Right lung (tissue), 5 donors: Measurements from ENCODE around the gene NFYA. TPM values are rescaled to one million over a fixed set of nuclear protein-coding genes. Genes with fewer than 3 reads are reported as not detected.
"Not testable (repeated sequence)": the region's sequence is repeated elsewhere in the genome, so short reads cannot be mapped to it uniquely, and the experiment has no call there.

Experiments used
- DNase-seq, 2 donors: peaks; one replicate each; pipeline ENCODE4 v3.0.0-alpha.2; 2013
- polyA plus RNA-seq, 5 donors: library from polyadenylated mRNA; unstranded; fragments of 120-200 nt; gene quantifications; one replicate each; pipeline versions ENCODE4 v1.2.1 to v1.2.3, GENCODE V29; 2013; ENCODE audit warnings: inconsistent platforms in 1 of 5, low replicate concordance in 1 of 5; ENCODE audit not compliant: insufficient read length in 5 of 5, insufficient read depth in 1 of 5

NFYA gene
- polyA plus RNA-seq, 5 donors: 44.0 to 65.2 (median 52.6) TPM

DNA sequence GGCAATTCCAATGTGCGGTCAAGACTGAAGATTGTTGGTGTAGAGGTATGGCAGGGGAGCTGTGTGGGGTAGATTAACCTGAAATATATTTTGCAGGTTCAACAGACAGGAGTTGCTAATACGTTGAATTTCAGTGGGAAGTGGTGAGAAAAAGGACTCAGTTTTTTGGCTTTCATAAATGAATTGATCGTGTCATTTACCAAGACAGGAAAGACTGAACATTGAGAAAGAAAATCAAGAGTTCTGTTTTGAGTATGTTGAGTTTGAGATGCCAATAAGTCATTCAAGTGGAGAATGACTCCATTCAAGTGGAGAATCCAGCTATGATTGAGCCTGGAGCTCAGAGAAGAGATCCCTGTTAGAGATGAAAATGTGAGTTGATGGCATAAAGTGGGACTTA is 31.1 kb downstream of the NFYA start:
- DNase-seq: no peak

GRCh38 chr6:41111017-41111416 is 38.2 kb downstream of the NFYA start:
- DNase-seq: no peak

- not testable (repeated sequence) for DNase-seq
Measured at GRCh38 chr6:41115027-41115426, 42.3 kb downstream of the NFYA start.

DNA sequence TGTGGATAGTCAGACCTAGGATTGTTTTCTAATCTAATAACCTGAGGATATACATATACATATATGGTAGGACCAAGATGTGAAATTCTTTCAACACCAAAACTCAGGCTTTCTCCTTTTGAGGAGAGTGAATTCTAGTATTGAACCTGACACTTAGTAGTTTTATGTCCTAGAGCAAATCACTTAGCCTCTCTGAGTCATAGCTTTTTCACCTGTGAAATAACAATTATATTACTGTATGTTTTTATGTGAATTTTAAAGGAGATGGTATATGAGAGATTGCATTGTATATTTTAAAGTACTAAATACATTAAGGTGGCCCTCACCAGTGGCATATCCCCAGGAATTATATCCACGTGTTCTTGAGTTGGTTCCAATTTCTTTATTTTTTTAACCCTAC is 46.7 kb downstream of the NFYA start:
- no peak for DNase-seq

- no peak for DNase-seq
Measured at GRCh38 chr6:41120058-41120457, 47.3 kb downstream of the NFYA start.

DNA sequence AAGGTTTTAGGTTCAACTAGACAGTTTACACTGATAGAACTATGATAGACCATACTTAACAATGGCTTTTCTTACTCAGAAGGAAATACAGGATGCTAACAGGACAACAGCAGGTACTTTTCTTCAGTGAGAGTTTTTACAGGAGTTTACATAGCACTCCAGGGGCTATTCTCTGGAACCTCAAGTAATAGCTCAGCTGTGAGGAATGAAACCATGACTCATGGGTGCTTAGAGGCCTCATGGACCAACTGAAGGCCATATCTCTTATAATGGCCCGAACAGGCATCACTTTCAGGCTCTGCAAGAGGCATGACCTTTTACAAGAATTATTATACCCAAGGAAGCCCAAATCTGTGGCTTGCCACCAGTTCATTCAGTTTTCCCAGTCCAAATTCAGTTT is 49.6 kb downstream of the NFYA start:
- DNase-seq: no peak

DNA sequence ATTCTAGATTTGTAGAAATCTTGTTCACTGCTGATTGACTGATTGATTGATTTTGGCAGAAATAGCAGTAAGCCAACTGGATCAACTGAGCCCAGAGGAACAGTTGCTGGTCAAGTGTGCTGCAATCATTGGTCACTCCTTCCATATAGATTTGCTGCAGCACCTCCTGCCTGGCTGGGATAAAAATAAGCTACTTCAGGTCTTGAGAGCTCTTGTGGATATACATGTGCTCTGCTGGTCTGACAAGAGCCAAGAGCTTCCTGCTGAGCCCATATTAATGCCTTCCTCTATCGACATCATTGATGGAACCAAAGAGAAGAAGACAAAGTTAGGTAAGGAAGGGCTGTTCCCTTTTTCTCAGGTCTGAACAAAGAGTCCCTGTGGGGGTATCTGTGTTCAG is 50.1 kb downstream of the NFYA start:
- no peak for DNase-seq

- no peak for DNase-seq
Measured at GRCh38 chr6:41125282-41125681, 52.5 kb downstream of the NFYA start.

DNA sequence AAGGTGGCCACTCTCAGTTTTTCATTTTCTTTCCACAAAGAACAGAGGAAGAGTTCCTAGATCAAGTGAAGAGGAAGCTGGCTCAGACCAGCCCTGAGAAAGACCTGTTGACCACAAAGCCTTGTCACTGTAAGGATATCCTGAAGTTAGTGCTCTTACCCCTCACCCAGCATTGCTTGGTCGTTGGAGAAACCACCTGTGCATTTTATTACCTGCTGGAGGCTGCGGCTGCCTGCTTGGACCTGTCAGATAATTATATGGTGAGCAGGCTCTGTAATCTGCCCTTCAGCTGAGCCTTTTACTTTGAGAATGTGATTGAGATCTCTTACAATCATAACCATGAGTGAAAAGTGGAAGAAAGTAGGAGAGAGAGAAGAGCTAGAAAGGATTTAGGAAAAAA is 59.5 kb downstream of the NFYA start:
- no peak for DNase-seq

DNA sequence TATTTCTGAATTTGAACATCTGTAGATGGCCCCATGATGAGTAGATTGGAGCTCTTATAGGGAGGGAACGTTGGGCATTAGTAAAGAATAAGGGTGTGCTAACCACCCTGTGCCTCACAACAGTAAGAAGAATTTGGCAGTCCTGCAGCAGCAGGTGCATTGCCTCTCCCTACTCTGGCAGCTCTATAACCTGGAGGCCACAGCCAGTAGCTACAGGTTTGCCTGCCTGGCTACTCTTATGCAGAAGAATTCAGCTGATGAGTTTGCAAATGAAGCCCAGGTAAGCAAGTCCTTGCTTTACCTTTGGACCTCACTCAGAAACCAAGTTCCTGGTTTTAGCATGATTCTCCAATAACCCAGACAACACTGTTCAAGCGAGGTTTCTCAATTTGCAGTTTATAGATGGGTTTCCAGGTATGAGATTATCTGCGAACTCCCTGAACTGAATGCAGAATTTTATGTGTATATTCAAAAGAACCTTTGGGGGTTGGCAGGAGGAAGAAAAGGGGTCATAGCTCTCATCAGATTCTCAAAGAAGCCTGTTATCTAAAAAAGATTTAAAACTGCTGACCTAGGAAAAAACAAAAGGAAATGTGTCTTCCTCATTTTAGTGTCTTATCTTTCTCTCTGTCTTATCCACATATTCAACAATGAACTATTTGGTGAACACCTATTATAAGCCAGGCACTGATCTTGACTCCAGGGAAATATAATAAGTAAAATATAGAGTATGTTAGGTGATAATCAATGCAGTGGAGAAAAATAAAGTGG is 62.5 kb downstream of the NFYA start:
- no peak for DNase-seq

GRCh38 chr6:41136911-41137310 is 64.1 kb downstream of the NFYA start:
- no peak for DNase-seq

- no peak for DNase-seq
Measured at GRCh38 chr6:41147917-41148316, 75.1 kb downstream of the NFYA start.

Other genes starting within 250 kb of the NFYA start
- 10 to 100 TPM in 1 of 5 donors, 1 to 10 TPM in 4; 3.2 to 12.2 (median 5.5) TPM for gene UNC5CL, start 33.8 kb upstream of the NFYA start, polyA plus RNA-seq
- 1 to 10 TPM in 2 of 5 donors, under 1 TPM in 3; 0.28 to 1.6 (median 0.77) TPM for gene TSPO2, start 30.5 kb upstream of the NFYA start, polyA plus RNA-seq
- 10 to 100 TPM in 1 of 5 donors, 1 to 10 TPM in 1, under 1 TPM in 3; 0.61 to 20.8 (median 0.69) TPM for gene APOBEC2, start 19.8 kb upstream of the NFYA start, polyA plus RNA-seq
- gene OARD1, start 618 bp upstream of the NFYA start, polyA plus RNA-seq: 10 to 100 TPM; 39.3 to 60.3 (median 55.5) TPM
- gene TREML1, start 81.4 kb downstream of the NFYA start, polyA plus RNA-seq: 1 to 10 TPM; 1.1 to 2.4 (median 1.5) TPM
- under 1 TPM in 4 of 5 donors, not detected in 1; 0.18 to 0.56 (median 0.33) TPM for gene TREM2, start 90.1 kb downstream of the NFYA start, polyA plus RNA-seq
- gene TREML2, start 128.2 kb downstream of the NFYA start, polyA plus RNA-seq: under 1 TPM; 0.17 to 0.47 (median 0.21) TPM
- not detected for gene TREML4, start 155.4 kb downstream of the NFYA start, polyA plus RNA-seq
- 1 to 10 TPM in 3 of 5 donors, under 1 TPM in 2; 0.61 to 2.8 (median 1.4) TPM for gene TREM1, start 213.7 kb downstream of the NFYA start, polyA plus RNA-seq